Neural crest cell (in vitro differentiated cells): ENCODE data around the gene ARF3. TPM values are rescaled to one million over a fixed set of nuclear protein-coding genes. Genes with fewer than 3 reads are reported as not detected.

ENCODE experiments used
- DNase-seq: peaks from one replicate; pipeline ENCODE4 v3.0.0; 2021; ENCODE audit warnings: low read depth, mixed read lengths, low spot score
- H3K27ac Mint-ChIP-seq: one replicate; pipeline ENCODE4 v1.8.0; 2021; ENCODE audit warnings: mild to moderate bottlenecking, mixed read lengths; ENCODE audit not compliant: unreplicated experiment
- H3K27me3 Mint-ChIP-seq: 2 replicates; pipeline ENCODE4 v1.8.0; 2021; ENCODE audit warnings: low read depth, mild to moderate bottlenecking, mixed read lengths
- H3K36me3 Mint-ChIP-seq: 2 replicates; pipeline ENCODE4 v1.8.0; 2021; ENCODE audit warnings: low read depth, mild to moderate bottlenecking, mixed read lengths
- H3K4me1 Mint-ChIP-seq: 2 replicates; pipeline ENCODE4 v1.8.0; 2021; ENCODE audit warnings: mixed read lengths
- H3K4me3 Mint-ChIP-seq: one replicate; pipeline ENCODE4 v1.8.0; 2021; ENCODE audit warnings: mild to moderate bottlenecking, mixed read lengths
- H3K9me3 Mint-ChIP-seq: 2 replicates; pipeline ENCODE4 v1.8.0; 2021; ENCODE audit warnings: mixed read lengths
- total RNA-seq: library from RNA; stranded (reverse); gene quantifications from 2 replicates; pipeline ENCODE4 v1.2.1, GENCODE V29; 2021
- TF ChIP-seq, protein P1 (sequence below): fragments of 200-600 bp; sonication (generic); conservative IDR thresholded peaks from 2 replicates; pipeline ENCODE4 v1.5.0; 2021; ENCODE audit warnings: antibody characterized with exemption, mild to moderate bottlenecking

The ARF3 gene
- total RNA-seq, 1 donor from 2014 or later: 202 TPM

DNA sequence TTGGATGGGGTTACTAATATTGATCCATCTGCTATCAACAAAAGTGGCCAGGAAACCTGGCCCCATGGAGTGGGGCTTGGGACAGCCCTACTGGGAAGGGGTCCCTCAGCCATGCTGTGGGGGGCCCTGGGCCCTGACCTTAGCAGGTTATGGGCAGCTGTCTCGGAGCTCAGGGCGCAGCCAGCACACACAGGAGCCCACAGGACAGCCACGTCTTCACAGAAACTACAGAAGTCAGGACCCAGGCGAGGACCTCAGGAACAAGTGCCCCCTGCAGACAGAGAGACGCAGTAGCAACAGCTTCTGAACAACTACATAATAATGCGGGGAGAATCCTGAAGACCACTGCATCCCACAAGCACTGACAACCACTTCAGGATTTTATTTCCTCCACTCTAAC lies 20.1 kb downstream of the ARF3 start:
- Mint-ChIP-seq H3K27me3 (no peaks in the 10 kb centered on the region), H3K9me3 (no peaks in the 10 kb centered on the region), H3K27ac (no peak overlapping the region), H3K4me3 (no peak overlapping the region), H3K4me1 (no peaks in the 10 kb centered on the region), H3K36me3 (no peaks in the 10 kb centered on the region)
- DNase-seq: no peak
- TF ChIP-seq, protein P1, sequence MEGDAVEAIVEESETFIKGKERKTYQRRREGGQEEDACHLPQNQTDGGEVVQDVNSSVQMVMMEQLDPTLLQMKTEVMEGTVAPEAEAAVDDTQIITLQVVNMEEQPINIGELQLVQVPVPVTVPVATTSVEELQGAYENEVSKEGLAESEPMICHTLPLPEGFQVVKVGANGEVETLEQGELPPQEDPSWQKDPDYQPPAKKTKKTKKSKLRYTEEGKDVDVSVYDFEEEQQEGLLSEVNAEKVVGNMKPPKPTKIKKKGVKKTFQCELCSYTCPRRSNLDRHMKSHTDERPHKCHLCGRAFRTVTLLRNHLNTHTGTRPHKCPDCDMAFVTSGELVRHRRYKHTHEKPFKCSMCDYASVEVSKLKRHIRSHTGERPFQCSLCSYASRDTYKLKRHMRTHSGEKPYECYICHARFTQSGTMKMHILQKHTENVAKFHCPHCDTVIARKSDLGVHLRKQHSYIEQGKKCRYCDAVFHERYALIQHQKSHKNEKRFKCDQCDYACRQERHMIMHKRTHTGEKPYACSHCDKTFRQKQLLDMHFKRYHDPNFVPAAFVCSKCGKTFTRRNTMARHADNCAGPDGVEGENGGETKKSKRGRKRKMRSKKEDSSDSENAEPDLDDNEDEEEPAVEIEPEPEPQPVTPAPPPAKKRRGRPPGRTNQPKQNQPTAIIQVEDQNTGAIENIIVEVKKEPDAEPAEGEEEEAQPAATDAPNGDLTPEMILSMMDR: peak; percentile 27

DNA sequence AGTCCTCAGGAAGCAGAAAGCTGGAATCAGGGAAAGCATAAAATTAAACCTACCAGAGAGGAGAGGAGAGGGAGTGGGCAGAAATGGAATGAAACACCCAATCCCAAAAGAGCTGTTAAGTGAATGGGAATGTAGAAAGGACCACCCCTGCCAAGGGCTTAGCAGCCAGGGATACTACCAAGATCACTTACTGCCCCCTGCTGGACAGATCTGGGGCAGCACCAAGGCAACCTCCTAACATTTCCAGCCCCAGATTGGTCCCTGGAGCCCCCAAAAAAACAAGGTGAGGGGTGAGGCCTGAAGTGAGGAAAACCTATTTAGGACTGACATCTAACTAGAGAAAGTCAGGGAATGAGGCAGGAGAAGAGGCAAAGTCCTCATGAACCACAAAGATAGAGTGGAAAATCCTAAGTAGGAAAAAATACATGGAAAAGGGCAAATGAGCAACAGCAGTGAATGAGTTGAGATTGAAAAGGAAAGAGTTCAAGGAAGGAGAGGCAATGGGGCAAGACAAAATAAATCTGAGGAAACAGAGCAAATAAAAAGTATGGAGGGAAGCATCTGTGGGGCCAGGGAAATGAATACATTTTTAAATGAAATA lies 20.8 kb downstream of the ARF3 start:
- TF ChIP-seq, protein P1: peak; percentile 93
- Mint-ChIP-seq H3K27me3 (no peaks in the 10 kb centered on the region), H3K36me3 (no peaks in the 10 kb centered on the region), H3K4me1 (no peaks in the 10 kb centered on the region), H3K9me3 (no peaks in the 10 kb centered on the region), H3K4me3 (no peak overlapping the region), H3K27ac (no peak overlapping the region)
- DNase-seq: peak; percentile 89

DNA sequence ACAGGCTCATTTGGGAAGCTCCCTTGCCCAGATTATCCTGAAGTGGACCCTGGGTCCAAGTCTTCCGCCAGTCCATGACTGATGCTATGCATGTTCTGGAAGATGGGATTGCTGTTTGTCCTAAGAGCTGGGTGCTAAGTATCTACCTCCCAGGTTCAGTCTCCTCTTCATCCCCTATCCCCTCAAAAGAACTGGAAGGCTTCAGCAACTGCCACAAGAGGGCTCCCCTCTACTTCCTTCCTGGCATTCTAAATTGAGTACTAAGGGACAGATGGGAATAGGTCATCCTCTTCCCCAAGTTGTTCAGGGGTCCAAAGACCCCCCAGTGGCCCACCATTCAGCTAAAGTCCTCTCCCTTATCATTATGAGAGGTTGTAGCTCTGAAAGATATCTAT lies 23.0 kb downstream of the ARF3 start:
- H3K27ac Mint-ChIP-seq: no peak overlapping the region
- no peak overlapping the region for H3K4me3 Mint-ChIP-seq

DNA sequence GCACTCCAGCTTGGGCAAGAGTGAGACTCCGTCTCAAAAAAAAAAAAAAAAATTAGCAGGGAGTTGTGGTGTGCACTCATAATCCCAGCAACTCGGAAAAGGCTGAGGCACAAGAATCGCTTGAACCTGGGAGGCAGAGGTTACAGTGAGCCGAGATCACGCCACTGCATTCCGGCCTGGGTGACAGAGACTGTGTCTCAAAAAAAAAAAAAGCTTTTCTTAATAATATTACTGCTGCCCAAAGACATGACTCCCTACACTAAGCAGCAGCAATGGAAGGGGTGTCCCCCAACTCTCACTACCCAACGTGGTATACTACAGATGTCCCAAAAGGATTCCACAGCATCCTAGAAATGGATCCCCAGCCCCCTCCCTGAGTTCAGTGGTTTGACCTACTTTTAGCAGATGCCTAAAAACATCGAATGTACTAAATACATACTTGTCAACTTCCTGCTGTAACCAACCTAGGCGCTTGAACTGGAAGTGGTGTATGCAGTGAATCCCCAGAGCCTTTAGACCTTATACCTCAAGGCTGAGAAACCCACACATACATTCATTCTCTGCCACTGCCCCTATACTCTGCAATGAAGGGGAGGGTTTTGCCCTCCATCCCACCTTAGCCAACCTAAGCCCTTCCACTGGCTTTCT lies 23.5 kb downstream of the ARF3 start:
- H3K36me3 Mint-ChIP-seq: peaks cover 11% of the 10 kb centered on the region
- no peak overlapping the region for H3K27ac Mint-ChIP-seq

More for the DNA sequence above, 23.0 kb downstream of the ARF3 start:
- Mint-ChIP-seq H3K27me3 (no peaks in the 10 kb centered on the region), H3K9me3 (no peaks in the 10 kb centered on the region), H3K4me1 (no peaks in the 10 kb centered on the region), H3K36me3 (peaks cover 11% of the 10 kb centered on the region)
- DNase-seq: no peak
- TF ChIP-seq, protein P1: peak; percentile 36

DNA sequence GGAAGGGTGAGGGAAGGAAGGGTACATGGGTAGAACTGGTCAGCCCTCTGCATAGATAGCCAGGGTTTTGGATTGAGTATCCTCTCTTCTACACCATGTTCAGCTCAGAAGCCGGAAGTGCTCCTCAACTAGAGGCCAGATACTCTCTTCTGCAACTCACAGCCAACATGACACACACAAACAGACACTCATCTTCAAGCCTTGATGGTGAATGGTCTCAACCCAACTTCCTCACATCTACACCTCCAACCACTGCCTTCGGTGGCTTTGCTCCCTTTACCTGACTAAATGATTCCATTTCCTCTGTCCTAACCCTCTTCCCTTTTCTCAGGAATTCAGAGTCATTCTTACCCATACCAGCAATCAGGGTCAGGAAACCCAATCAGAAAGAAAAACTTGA lies 24.4 kb downstream of the ARF3 start:
- H3K27me3 Mint-ChIP-seq: no peaks in the 10 kb centered on the region
- no peak for DNase-seq
- no peaks in the 10 kb centered on the region for H3K4me1 Mint-ChIP-seq
- no peaks in the 10 kb centered on the region for H3K9me3 Mint-ChIP-seq
- H3K36me3 Mint-ChIP-seq: peaks cover 11% of the 10 kb centered on the region
- H3K27ac Mint-ChIP-seq: no peak overlapping the region
- H3K4me3 Mint-ChIP-seq: no peak overlapping the region
- TF ChIP-seq, protein P1: no peak

More for the DNA sequence above, 23.5 kb downstream of the ARF3 start:
- no peak for DNase-seq
- no peaks in the 10 kb centered on the region for H3K27me3 Mint-ChIP-seq
- no peaks in the 10 kb centered on the region for H3K9me3 Mint-ChIP-seq
- H3K4me3 Mint-ChIP-seq: no peak overlapping the region
- H3K4me1 Mint-ChIP-seq: no peaks in the 10 kb centered on the region
- TF ChIP-seq, protein P1: no peak
